Psoas muscle (tissue), 8 donors: ENCODE measurements around the gene RBM17. TPM values are rescaled to one million over a fixed set of nuclear protein-coding genes. Genes with fewer than 3 reads are reported as not detected.
A peak's percentile ranks its signal among the peaks of the same experiment; 100 is the strongest.

Source experiments
- ATAC-seq, 4 donors: fragments of 200-7000 bp; cut with Tn5 transposase; one replicate each; pipeline ENCODE4 v1.9.1; 2020; ENCODE audit warnings: moderate library complexity in 3 of 4, mild to moderate bottlenecking in 2 of 4
- DNase-seq, 2 donors: peaks; one replicate each; pipeline ENCODE4 v3.0.0-alpha.2; 2020
- H3K27ac ChIP-seq: fragments of 200-600 bp; one replicate; pipeline ENCODE4 v1.8.0; 2022
- H3K27me3 ChIP-seq, 3 donors: fragments of 200-600 bp in 1 of 3; one replicate each; pipeline versions ENCODE4 v1.6.1 to v1.8.0; 2013 to 2022; ENCODE audit warnings: low read length in 2 of 3, mild to moderate bottlenecking in 2 of 3, moderate library complexity in 1 of 3; ENCODE audit not compliant: insufficient read depth in 3 of 3
- H3K36me3 ChIP-seq, 2 donors: fragments of 200-600 bp in 1 of 2; one replicate each; pipeline versions ENCODE4 v1.6.1 to v1.8.0; 2013 to 2022; ENCODE audit warnings: low read depth in 1 of 2, mild to moderate bottlenecking in 1 of 2, moderate library complexity in 1 of 2; ENCODE audit not compliant: insufficient read depth in 1 of 2
- H3K4me1 ChIP-seq: fragments of 200-600 bp; one replicate; pipeline ENCODE4 v1.8.0; 2022
- H3K4me3 ChIP-seq: fragments of 200-600 bp; one replicate; pipeline ENCODE4 v1.8.0; 2022; ENCODE audit warnings: mild to moderate bottlenecking
- H3K9me3 ChIP-seq: fragments of 200-600 bp; one replicate; pipeline ENCODE4 v1.8.0; 2022
- WGBS, 3 donors: extraction: QIAGEN DNeasy Blood & Tissue Kit; methylation state at CpG; one replicate each; pipeline versions ENCODE4 v1.1.6 to v1.1.7; 2013; 5-methylcytosine and 5-hydroxymethylcytosine counted together
- intact Hi-C, 2 donors: fragments of 100-400 bp; cut with DNase I; formaldehyde crosslinking; loops; one replicate each; pipeline versions ENCODE4 v1.11.0 to v1.14.2; 2022
- polyA plus RNA-seq, 3 donors: library from polyadenylated mRNA; stranded (reverse); fragments of 200-250 nt; gene quantifications; one replicate each; pipeline ENCODE4 v1.2.3, GENCODE V29; 2013
- total RNA-seq, 4 donors: library from RNA; stranded (reverse); fragmentation: NEBNext Ultra II Directional in 2 of 4; extraction: Animal tissue kit (Norgen Biotek cat#: 25700) in 2 of 4; gene quantifications; one replicate each; pipeline versions ENCODE4 v1.2.1 to v1.2.4, GENCODE V29; 2021 to 2023
- TF ChIP-seq, protein P1 (sequence below): fragments of 200-600 bp; IDR thresholded peaks from one replicate; pipeline ENCODE4 v1.8.0; 2022; ENCODE audit warnings: antibody characterized with exemption
- donor health status: healthy with polysubstance abuse.
- donor health status: DM: no; HTN: no; CAD: no; lungs with moderate emphysema.
- donor health status: Bipolar disorder and iron deficiency.
- donor health status: healthy.
- donor health status: DM: yes; HTN: yes; CAD: no.
- donor health status: DM: no; HTN: no; CAD: no.
- donor health status: DM: no; HTN: no; CAD: no.
- donor health status: DM: yes; HTN: yes; CAD: no.

RBM17 gene
- total and polyA plus RNA-seq, 7 donors = 74.4 to 157 (median 95.9) TPM

DNA sequence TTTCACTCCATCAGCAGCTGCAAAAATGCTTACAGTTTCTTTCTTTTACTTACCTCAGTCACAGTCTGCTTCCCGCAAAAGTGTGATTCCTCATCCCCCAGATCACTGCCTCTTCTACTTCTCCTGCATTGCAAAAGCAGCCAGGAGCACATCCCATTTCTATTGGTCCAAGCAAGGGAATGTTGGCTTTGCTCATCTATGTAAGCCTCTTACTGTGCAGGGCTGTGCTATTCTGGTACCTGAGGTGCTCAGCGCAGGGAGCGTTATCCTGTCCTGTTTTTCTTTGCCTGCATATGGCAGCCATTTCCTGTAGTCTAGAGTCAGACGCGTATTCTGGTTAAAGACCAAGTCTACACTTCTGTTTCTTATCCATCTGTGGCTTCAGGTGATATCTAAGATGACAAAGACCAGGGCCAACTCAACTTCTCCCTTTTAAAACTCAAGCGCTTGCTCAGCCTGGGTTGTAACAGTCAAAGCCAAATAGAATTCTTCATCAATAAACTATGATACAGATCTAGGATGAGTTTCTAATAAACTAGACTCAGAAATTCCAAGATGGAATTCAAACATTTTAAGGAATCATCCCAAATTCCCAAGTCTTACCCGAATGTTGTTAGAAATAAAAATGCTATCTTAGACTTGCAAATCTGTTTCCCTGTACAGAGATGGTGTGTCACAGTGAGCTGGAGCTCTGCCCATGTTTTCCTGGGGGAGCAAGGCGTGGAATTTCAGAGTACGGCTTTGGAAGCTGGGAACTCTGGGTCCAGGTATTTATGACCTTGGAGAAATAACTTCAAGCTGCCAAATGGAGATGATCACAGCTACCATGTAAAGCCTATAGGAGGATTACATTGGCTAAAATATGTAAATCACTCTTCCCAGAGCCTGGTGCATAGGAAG lies 6.1 kb upstream of the RBM17 start:
- TF ChIP-seq, protein P1, sequence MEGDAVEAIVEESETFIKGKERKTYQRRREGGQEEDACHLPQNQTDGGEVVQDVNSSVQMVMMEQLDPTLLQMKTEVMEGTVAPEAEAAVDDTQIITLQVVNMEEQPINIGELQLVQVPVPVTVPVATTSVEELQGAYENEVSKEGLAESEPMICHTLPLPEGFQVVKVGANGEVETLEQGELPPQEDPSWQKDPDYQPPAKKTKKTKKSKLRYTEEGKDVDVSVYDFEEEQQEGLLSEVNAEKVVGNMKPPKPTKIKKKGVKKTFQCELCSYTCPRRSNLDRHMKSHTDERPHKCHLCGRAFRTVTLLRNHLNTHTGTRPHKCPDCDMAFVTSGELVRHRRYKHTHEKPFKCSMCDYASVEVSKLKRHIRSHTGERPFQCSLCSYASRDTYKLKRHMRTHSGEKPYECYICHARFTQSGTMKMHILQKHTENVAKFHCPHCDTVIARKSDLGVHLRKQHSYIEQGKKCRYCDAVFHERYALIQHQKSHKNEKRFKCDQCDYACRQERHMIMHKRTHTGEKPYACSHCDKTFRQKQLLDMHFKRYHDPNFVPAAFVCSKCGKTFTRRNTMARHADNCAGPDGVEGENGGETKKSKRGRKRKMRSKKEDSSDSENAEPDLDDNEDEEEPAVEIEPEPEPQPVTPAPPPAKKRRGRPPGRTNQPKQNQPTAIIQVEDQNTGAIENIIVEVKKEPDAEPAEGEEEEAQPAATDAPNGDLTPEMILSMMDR = no peak
- Histone ChIP-seq H3K4me3 (no peak overlapping the region), H3K27me3 (peaks cover 0 to 16% (median 0%) of the 10 kb centered on the region in 3 donors), H3K36me3 (no peaks in the 10 kb centered on the region), H3K27ac (peak overlapping the region; percentile 36), H3K9me3 (no peaks in the 10 kb centered on the region), H3K4me1 (peaks cover 13% of the 10 kb centered on the region)
- DNase-seq (peak in 1 of 2 donors; percentile 66), ATAC-seq (no peak)
- intact Hi-C loops = loop anchor here in 1 of 2 donors (5.0 kb wide), 1 partner anchor 65 kb away; no protein-coding TSS in a partner anchor
- WGBS, 3 donors = 59 to 67% (median 62%) methylated on average over 9 of the region's 9 CpGs

- DNase-seq (no peak), ATAC-seq (no peak)
- Histone ChIP-seq H3K4me3 (no peak overlapping the region), H3K36me3 (no peaks in the 10 kb centered on the region), H3K4me1 (peaks cover 16% of the 10 kb centered on the region), H3K27me3 (peaks cover 0 to 16% (median 0%) of the 10 kb centered on the region in 3 donors), H3K27ac (no peak overlapping the region), H3K9me3 (no peaks in the 10 kb centered on the region)
- TF ChIP-seq, protein P1 = no peak
- intact Hi-C loops = loop anchor here in 1 of 2 donors (5.0 kb wide), 1 partner anchor 66 kb away; no protein-coding TSS in a partner anchor
- 36 to 38% (median 36%) methylated on average over 17 of the region's 17 CpGs for WGBS, 3 donors
Measured at GRCh38 chr10:6083523-6084475, 5.0 kb upstream of the RBM17 start.

DNA sequence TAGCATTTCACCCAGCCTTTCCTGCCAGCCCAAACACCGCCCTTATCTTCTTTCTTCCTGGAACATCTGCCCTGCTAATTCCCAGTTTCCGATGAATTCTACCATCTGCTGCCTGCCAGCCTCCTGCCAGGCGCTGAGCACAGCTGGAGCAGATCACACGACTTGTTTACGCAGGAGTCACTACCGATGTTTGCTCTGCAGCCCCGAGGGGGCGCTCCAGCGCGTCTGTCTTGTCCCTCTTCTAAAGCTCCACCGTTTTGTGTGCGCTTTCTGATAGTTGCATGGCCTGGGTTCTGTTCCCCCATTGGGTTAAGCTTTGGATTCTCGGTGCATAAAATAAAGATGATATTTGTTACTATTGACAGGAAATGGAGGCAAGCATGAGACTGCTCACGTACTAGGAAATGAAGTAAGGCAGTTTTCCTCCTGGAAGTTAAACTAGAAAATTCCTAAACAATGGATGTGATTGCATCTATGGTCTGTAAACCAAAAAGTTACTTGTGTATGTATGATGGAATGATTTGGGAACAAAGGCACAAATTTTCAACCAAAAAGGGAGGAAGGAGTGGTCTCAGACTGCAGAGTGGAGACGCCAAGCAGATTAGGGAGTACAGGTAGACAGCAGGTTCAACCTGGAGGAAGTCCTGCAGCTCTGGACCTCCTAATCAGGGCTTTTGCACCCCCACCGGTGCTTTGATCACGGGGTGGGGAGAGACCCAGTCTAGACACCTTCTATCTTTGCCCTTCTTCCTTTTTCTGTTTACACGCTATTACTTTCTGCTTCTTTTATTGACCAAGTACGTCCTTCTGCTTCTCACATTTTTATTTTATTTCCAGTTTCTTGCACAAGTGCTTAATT lies 2.2 kb upstream of the RBM17 start:
- no peaks in the 10 kb centered on the region for H3K36me3 ChIP-seq
- H3K9me3 ChIP-seq = no peaks in the 10 kb centered on the region
- peak; percentile 89 to 94 for DNase-seq
- TF ChIP-seq, protein P1 = peak; percentile 78
- peak overlapping the region; percentile 24 for H3K27ac ChIP-seq
- peak; percentile 64 to 75 (median 66) for ATAC-seq
- intact Hi-C loops = loop anchor here (5.0 kb wide), 1 partner anchor 316 kb away; no protein-coding TSS in a partner anchor
- peak overlapping the region; percentile 4 for H3K4me3 ChIP-seq
- peaks cover 33% of the 10 kb centered on the region for H3K4me1 ChIP-seq
- 19 to 20% (median 20%) methylated on average over 19 of the region's 19 CpGs for WGBS, 3 donors
- H3K27me3 ChIP-seq = peaks cover 0 to 16% (median 0%) of the 10 kb centered on the region in 3 donors
